GM18867 (cell line): ENCODE measurements around the gene IZUMO4.
A peak's percentile ranks its signal among the peaks of the same experiment; 100 is the strongest.

ENCODE experiments used
- ATAC-seq: cut with Tn5 transposase; IDR thresholded peaks from one replicate; pipeline ENCODE4 v1.9.1; 2021; ENCODE audit warnings: mild to moderate bottlenecking, moderate library complexity; ENCODE audit not compliant: unreplicated experiment

The IZUMO4 gene

DNA sequence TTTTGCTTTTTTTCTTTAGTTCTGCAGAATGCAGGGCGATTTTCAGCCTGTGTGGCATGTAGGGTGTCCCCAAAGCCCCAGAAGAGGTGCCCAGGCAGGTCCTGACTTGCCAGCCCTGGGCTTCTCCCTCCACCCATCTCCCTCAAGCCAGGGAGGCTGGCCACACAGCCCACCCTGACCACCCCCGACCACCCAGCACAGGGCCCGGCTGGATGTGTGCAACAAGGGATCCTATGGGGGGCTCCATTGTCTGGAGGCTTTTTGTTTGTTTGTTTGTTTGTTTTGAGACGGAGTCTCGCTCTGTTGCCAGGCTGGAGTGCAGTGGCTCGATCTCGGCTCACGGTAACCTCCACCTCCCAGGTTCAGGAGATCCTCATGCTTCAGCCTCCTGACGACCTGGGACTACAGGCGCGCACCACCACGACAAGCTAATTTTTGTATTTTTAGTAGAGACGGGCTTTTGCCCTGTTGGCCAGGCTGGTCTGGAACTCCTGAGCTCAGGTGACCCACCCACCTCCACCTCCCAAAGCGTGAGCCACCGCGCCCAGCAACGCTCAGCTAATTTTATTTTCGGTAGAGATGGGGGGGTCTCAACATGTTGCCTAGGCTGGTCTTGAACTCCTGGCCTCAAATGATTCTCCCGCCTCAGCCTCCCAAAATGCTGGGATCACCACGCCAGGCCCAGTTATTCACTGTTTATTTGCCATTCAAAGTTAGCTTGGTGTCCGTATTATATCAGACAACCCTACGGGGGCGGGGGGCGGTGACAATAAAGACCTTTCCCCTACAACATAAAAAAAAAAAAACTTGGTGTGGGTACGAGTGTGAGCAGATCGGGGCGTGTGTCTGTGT is 37.9 kb upstream of the IZUMO4 start:
- ATAC-seq = no peak

DNA sequence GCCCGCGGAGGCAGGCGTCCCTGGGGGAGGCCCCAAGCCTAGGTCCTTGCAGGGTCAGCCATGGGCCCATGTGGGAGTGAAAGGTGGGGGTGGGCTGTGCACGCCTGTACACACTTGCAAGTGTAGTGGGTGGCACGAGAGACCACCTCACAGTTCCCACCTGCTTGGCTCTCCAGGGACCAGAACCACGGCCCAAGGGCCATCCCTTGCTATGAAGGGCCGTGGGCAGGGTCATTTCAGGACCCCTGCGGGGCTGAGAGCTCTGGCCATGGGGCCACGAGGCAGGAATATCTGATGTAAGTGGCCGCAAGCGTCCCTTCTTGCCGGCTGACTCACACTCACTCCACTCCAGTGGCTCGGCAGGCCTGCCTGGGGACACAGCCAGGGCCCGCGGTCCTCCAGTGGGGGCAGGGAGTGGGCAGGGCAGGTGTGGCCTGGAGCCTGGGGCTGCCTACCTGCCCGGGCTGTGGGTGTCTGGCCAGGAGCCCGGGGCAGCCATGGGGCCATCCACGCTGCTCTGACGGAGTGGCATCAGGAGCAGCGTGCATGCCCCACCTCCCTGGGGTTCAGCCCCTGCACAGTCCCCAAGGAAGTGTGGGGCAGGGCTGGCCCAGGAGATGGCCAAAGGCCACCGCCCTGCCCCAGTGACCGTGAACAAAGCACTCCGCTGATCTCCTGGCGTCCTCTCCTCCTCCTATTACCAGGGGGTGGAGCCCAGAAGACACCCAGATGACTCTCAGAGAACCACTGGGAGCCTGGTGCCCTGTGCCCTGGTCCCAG is 37.1 kb upstream of the IZUMO4 start:
- ATAC-seq = no peak

DNA sequence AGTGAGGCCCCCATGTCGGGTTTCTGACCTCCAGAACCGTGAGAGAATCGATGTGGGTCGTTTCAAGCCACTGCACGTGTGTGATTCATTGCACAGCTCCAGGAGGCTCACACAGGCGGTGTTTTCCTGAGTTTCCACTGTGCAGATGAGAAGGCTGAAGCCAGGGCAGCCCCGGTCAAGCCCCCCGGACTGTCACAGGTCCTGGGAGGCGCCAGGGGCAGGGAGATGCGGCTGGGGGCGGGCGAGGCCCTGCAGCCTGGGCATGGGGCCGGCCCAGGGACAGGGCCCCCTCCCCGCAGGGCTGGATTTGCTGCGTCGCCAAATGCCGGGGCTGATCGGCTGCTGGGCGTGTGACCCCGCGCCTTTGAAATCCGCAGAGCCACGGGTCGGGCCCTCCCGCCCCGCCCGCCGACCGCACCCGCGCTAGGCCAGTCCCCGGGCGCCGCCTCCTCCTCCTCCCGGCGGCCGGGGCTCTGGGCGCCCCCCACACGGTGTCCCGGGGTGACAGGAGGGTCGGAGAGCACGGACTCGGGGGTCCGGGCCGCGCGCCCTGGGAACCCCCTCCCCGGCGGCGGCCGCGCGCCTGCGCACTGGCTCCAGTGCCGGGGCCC is 35.7 kb upstream of the IZUMO4 start:
- peak; percentile 29 for ATAC-seq

DNA sequence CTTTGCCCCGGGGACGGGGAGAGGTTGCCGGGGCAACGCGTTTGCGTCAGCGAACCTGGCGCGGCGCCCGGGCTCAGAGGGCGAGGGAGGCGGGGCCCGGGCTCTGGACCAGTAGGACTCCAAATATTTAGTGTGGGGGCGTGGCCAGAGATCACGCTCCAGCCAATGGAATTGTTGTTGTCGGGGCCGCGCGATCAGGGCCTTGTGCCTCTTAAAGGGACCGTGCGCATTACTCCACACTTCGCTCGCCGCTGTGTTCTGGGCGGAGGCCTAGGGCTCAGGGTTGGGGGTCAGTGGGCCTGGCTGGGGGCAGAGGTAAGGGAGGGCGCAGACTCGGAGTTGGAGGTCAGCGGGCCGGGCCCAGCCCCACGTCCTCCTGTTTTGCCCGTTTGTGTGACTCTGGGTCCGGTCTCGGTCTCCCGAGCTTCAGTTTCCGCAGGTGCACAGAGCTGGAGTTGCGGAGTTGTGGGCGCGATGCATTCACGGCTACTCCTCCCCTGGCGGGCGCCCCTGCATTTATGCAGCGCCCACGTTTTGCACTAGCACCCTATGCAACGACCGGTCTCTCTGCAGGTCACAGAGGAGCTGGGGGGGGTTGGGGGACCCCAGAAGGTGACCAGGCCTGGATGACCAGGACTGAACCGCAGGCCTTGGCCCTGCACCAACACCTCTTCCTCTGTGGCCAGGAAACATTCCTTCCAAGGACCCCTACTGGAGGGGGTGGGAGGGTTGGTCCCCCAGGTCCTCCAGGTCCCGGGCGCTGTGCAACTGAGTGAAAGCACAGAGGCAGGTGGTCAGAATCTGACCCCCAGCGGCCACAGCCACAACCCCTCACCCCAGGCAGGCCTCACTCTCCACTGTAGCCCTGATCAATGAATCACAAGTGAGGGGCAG is 35.0 kb upstream of the IZUMO4 start:
- peak; percentile 71 for ATAC-seq

DNA sequence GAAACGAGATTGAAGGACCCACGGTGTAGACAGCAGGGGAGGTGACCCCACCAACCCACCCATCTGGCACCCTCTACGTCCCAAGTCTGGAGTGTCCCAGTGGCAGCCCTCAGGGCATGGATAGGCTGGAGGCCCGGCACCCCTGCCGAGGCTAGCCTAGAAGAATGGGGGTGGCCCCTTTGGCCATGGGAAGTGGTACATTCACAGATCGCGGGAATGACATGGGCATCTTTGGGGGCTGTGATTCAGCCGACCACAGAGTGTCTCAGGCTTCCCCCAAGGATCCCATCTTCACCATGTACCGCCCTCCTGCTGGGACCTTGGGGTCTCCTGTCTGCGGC is 34.4 kb upstream of the IZUMO4 start:
- ATAC-seq = no peak

DNA sequence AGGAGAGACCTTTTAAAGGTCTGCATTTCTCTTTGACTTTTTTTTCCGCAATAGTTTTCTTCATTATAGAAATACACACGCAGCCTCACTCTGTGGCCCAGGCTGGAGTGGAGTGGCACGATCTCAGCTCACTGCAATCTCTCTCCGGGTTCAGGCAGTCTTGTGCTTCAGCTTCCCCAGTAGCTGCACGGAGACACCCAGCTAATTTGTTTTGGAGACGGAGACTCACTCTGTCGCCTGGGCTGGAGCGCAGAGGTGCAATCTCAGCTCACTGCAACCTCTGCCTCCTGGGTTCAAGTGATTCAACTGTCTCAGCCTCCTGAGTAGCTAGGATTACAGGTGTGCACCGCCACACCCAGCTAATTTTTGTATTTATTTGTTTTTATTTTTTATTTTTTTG is 33.9 kb upstream of the IZUMO4 start:
- ATAC-seq = no peak

DNA sequence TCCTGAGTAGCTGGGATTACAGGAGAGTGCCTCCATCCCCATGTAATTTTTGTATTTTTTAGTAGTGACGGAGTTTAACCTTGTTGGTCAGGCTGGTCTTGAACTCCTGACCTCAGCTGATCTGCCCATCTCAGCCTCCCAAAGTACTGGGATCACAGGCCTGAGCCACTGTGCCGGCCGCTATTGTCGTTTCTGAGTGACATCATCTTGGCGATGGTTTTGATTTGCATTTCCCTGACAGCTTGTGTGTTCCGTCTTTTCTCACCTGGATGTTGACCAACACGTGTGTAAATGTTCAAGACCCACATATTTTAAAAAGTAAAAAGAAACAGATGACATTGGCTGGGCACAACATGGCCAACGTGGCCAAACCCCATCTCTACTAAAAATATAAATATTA is 32.9 kb upstream of the IZUMO4 start:
- ATAC-seq = no peak

- ATAC-seq = no peak
Observed at GRCh38 chr19:2064395-2064787, 32.3 kb upstream of the IZUMO4 start.

GRCh38 chr19:2064788-2065524 is 31.8 kb upstream of the IZUMO4 start:
- no peak for ATAC-seq

DNA sequence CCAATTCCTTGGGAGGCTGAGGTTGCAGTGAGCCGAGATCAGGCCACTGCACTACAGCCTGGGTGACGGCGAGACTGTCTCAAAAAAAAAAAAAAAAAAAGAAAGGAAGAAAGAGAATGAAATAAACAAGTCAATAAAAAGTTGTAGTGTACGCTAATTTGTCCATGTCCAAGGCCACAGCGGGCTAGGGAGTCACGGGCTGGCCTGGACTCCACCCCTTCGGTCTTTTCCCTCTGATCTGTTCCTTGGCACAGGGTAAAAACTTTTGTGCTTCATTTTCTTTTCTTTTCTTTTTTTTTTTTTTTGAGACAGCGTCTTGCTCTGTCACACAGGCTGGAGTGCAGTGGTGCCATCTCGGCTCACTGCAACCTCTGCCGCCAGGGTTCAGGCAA is 26.3 kb upstream of the IZUMO4 start:
- ATAC-seq = no peak

GRCh38 chr19:2070986-2071673 is 25.6 kb upstream of the IZUMO4 start:
- no peak for ATAC-seq

DNA sequence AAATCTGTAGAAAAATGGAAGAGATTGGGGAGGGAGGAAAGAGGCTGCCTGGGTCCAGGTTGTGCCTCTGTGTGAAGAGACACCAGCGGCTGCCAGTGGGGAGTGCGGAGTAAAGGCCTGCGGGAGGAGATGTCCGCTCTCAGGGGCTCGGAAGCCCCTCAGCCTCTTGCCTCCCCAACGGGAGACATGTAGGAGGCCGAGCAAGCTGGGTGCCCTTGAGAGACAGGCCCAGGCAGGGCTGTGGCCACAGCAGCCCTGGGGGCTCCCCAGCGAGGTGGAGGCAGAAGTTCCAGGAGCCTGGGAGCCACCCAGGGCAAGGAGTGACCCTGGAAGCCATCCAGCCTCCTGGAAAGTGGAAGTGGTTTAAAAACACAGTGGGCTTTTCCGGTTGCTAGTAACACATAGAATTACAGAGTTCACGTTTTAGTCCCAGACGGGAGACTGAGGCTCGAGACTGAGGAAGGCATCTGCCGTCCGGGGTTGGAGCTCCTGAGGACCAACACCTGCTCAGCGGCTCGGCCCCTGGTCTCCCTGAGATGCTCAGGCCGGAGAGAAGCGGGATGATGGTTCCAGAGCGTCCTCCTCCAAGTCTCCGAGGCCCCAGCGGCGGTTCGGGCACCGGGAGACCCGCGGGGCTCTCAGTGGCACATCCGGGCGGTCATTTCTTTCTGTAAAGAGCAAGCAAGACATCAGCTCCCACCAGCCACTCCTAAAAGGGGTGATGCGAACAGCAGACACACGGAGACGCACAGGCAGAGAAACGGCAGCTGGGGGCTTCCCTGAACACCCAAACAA is 23.8 kb upstream of the IZUMO4 start:
- no peak for ATAC-seq

DNA sequence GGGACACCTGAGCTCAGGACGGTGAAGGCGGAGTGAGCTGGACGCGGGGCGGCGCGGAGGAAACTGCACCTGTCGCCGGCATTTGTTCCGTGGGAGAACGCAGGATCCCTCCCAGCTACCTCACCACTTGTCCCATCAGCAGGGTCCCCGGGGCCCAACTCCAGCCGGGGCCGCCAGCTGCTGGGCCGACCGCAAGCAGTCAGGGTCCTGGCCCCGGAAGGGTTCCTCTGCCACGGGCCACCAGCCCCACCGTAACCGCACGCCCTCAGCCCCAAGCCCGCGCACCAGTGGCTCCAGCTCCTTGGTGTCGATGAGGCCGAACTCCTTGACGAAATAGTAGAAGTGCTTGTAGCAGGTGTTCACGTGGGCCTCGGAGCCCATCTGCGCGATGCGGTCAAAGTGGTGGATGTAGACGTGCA is 20.2 kb upstream of the IZUMO4 start:
- no peak for ATAC-seq

- ATAC-seq = no peak
Observed at GRCh38 chr19:2077398-2077797, 19.3 kb upstream of the IZUMO4 start.

DNA sequence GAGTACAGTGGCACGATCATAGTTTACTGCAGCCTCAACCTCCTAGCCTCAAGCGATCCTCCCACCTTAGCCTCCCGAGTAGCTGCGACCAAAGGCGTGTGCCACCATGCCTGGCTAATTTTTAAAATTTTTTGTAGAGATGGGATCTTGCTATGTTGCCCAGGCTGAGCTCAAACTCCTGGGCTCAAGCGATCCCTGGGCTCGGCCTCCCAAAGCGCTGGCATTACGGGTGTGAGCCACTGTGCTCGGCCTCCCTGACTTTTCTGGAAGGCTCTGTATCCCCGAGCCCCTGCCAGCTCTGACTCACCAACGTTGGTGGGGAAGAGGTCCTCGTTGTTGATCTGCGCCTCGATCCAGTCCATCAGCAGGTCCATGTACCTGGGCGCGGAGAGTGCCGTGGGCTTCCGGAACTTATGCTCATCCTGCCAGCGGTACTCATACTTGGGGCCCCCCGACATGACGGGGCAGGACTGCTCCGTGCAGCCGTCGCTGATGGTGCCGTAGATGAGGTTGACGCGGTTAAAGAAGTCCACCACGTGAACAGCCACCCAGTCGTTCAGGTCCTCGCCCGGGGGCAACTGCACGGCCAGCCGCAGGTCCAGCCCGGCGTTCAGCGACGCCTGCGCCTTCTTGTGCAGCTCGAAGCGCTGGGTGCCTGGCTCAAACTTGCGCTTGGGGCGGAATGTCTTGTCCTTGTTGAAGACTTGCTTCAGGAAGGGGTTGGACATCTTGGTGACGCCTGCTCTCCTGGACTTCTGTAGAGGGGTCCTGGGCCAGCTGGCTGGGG is 18.7 kb upstream of the IZUMO4 start:
- no peak for ATAC-seq

DNA sequence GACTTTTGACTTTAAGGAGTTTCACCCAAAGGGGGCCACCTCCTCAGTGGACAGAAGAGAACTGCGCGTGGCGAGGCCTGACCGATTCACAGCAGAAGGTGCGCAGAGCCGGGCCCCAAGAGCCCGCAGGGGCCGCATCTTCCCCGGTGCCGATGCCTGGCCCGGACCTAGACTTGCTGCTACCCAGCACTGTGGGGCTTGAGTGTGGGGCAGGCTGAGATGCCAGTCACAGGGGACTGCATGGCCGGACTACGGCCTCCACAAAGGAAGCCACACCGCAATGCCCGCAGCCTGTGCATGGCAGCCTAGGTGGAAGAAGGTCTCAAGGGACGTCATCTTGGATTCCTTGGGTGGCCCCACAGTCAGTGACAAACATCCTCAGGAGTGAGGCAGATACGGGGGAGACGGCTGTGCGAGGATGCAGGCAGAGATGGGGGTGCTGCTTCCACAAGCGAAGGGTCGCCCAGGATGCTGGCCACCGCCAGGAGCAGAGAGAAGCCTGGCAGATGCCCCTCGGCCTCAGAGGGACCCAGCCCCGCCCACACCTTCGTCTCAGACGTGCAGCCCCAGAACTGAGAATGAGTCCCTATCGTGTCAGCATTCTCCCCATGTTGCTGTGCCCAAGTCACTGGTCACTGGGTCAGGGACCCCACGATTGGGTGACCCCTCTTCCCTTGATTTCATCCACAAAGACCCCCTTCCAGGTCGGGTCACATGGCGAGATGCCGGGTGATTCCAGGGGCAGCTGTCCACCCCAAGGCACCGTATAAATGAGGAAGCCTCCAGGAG is 17.4 kb upstream of the IZUMO4 start:
- no peak for ATAC-seq

DNA sequence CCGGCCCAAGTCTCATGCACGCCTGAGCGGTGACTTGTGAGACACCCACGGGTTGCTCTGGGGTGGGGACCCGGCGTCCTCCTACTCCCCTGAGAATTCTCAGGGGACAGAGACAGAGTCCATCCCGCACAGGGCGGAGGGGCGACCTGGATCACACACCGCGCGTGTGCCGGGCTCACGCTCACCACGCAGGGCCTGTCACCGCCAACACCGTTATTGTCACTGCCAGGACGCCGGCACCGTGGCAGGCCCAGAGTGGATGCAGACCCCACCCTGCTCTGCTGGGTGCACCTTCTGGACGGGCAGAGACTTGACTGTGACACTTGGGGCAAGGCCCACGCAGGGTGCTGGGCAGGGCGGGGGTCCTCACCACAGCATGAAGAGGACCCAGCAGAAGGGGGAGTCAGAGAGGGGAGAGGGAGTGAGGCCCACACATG is 16.8 kb upstream of the IZUMO4 start:
- no peak for ATAC-seq
